Stimulated activated CD4-positive, alpha-beta T cell treated with anti-CD3 and anti-CD28 coated beads, Interleukin-1b, Interleukin-23, amount 100 ng/mL, for 4 hours (primary cell): ENCODE data around the gene EEPD1.

Experiments used
- DNase-seq, 2 donors: peaks; one replicate each; pipeline ENCODE4 v3.0.0-alpha.2; 2020; ENCODE audit warnings: low read depth in 2 of 2

The EEPD1 gene

GRCh38 chr7:36154255-36155212 lies 1.5 kb downstream of the EEPD1 start:
- no peak for DNase-seq

GRCh38 chr7:36155811-36156361 lies 2.8 kb downstream of the EEPD1 start:
- no peak for DNase-seq

- no peak for DNase-seq
Observed at GRCh38 chr7:36157527-36158320, 4.7 kb downstream of the EEPD1 start.

GRCh38 chr7:36158321-36158605 lies 5.2 kb downstream of the EEPD1 start:
- no peak for DNase-seq

- DNase-seq: no peak
Observed at GRCh38 chr7:36159618-36160017, 6.6 kb downstream of the EEPD1 start.

GRCh38 chr7:36160313-36160712 lies 7.3 kb downstream of the EEPD1 start:
- no peak for DNase-seq

GRCh38 chr7:36161996-36162395 lies 8.9 kb downstream of the EEPD1 start:
- no peak for DNase-seq

GRCh38 chr7:36165059-36165458 lies 12.0 kb downstream of the EEPD1 start:
- no peak for DNase-seq

- DNase-seq: no peak
Observed at GRCh38 chr7:36165802-36166201, 12.7 kb downstream of the EEPD1 start.

GRCh38 chr7:36167403-36168050 lies 14.5 kb downstream of the EEPD1 start:
- no peak for DNase-seq

GRCh38 chr7:36171503-36171902 lies 18.4 kb downstream of the EEPD1 start:
- no peak for DNase-seq

- DNase-seq: no peak
Observed at GRCh38 chr7:36175886-36176285, 22.8 kb downstream of the EEPD1 start.

GRCh38 chr7:36176697-36177096 lies 23.6 kb downstream of the EEPD1 start:
- DNase-seq: no peak

GRCh38 chr7:36180121-36180520 lies 27.1 kb downstream of the EEPD1 start:
- no peak for DNase-seq

GRCh38 chr7:36181668-36182067 lies 28.6 kb downstream of the EEPD1 start:
- no peak for DNase-seq

GRCh38 chr7:36182854-36183604 lies 30.0 kb downstream of the EEPD1 start:
- no peak for DNase-seq

GRCh38 chr7:36185092-36185491 lies 32.0 kb downstream of the EEPD1 start:
- no peak for DNase-seq

GRCh38 chr7:36185756-36186155 lies 32.7 kb downstream of the EEPD1 start:
- DNase-seq: no peak

- no peak for DNase-seq
Observed at GRCh38 chr7:36186359-36187121, 33.5 kb downstream of the EEPD1 start.

GRCh38 chr7:36188266-36188665 lies 35.2 kb downstream of the EEPD1 start:
- no peak for DNase-seq

GRCh38 chr7:36188906-36189305 lies 35.9 kb downstream of the EEPD1 start:
- no peak for DNase-seq
